NCI-H1436 treated with DMSO at 0.1 percent for 48 hours (cell line): ENCODE results near the gene ANK2.

Experiments
- DNase-seq: peaks from one replicate; lab custom pipeline; 2025; lab: John Stamatoyannopoulos, UW

ANK2 gene

GRCh38 chr4:113094331-113094730 is 44.9 kb downstream of the ANK2 start:
- DNase-seq = no peak

GRCh38 chr4:113094802-113095201 is 45.3 kb downstream of the ANK2 start:
- DNase-seq = no peak

GRCh38 chr4:113101669-113102068 is 52.2 kb downstream of the ANK2 start:
- DNase-seq = no peak

- no peak for DNase-seq
Measured at GRCh38 chr4:113103556-113103955, 54.1 kb downstream of the ANK2 start.

- DNase-seq = no peak
Measured at GRCh38 chr4:113106108-113106507, 56.7 kb downstream of the ANK2 start.

GRCh38 chr4:113109106-113109718 is 59.8 kb downstream of the ANK2 start:
- DNase-seq = no peak

- no peak for DNase-seq
Measured at GRCh38 chr4:113112338-113112978, 63.0 kb downstream of the ANK2 start.

GRCh38 chr4:113113151-113113550 is 63.7 kb downstream of the ANK2 start:
- DNase-seq = no peak

GRCh38 chr4:113114884-113115283 is 65.4 kb downstream of the ANK2 start:
- DNase-seq = no peak

- DNase-seq = peak; percentile 37
Measured at GRCh38 chr4:113116414-113117357, 67.2 kb downstream of the ANK2 start.

- DNase-seq = no peak
Measured at GRCh38 chr4:113117358-113117702, 67.9 kb downstream of the ANK2 start.

GRCh38 chr4:113122066-113122465 is 72.6 kb downstream of the ANK2 start:
- no peak for DNase-seq

- DNase-seq = no peak
Measured at GRCh38 chr4:113125418-113125817, 76.0 kb downstream of the ANK2 start.

- no peak for DNase-seq
Measured at GRCh38 chr4:113131136-113131535, 81.7 kb downstream of the ANK2 start.

GRCh38 chr4:113131621-113132020 is 82.2 kb downstream of the ANK2 start:
- DNase-seq = no peak

- DNase-seq = peak; percentile 8
Measured at GRCh38 chr4:113141901-113142346, 92.5 kb downstream of the ANK2 start.

- DNase-seq = no peak
Measured at GRCh38 chr4:113142351-113142750, 92.9 kb downstream of the ANK2 start.

- DNase-seq = no peak
Measured at GRCh38 chr4:113144091-113144490, 94.6 kb downstream of the ANK2 start.

- no peak for DNase-seq
Measured at GRCh38 chr4:113145147-113145518, 95.7 kb downstream of the ANK2 start.

- no peak for DNase-seq
Measured at GRCh38 chr4:113145519-113146291, 96.3 kb downstream of the ANK2 start.

- no peak for DNase-seq
Measured at GRCh38 chr4:113146876-113147358, 97.5 kb downstream of the ANK2 start.

GRCh38 chr4:113147498-113148111 is 98.2 kb downstream of the ANK2 start:
- DNase-seq = no peak
